Neuronal stem cell (in vitro differentiated cells): ENCODE data around the gene ATP5F1B.
"Not testable (repeated sequence)": the region's sequence is repeated elsewhere in the genome, so short reads cannot be mapped to it uniquely, and the experiment has no call there.

ENCODE experiments used
- DNase-seq: peaks from one replicate; pipeline ENCODE4 v3.0.0-alpha.2; 2013; ENCODE audit warnings: low spot score
- H2AFZ ChIP-seq: one replicate; pipeline ENCODE4 v1.6.1; 2013; ENCODE audit warnings: mild to moderate bottlenecking, low read length, inconsistent platforms
- H2AK5ac ChIP-seq: 2 replicates; pipeline ENCODE4 v1.6.1; 2013; ENCODE audit warnings: low read depth, mild to moderate bottlenecking, inconsistent platforms, low read length, moderate library complexity, mixed read lengths
- H2BK120ac ChIP-seq: 2 replicates; pipeline ENCODE4 v1.6.1; 2013; ENCODE audit warnings: low read depth, mild to moderate bottlenecking, inconsistent platforms, low read length, moderate library complexity, mixed read lengths
- H2BK12ac ChIP-seq: one replicate; pipeline ENCODE4 v1.6.1; 2013; ENCODE audit warnings: low read length, inconsistent platforms
- H2BK15ac ChIP-seq: 2 replicates; pipeline ENCODE4 v1.6.1; 2013; ENCODE audit warnings: mild to moderate bottlenecking, low read length, inconsistent platforms, mixed read lengths
- H2BK5ac ChIP-seq: one replicate; pipeline ENCODE4 v1.6.1; 2013; ENCODE audit warnings: inconsistent platforms, mild to moderate bottlenecking, low read length, moderate library complexity
- H3K14ac ChIP-seq: one replicate; pipeline ENCODE4 v1.6.1; 2013; ENCODE audit warnings: low read length, inconsistent platforms
- H3K18ac ChIP-seq: 2 replicates; pipeline ENCODE4 v1.6.1; 2013; ENCODE audit warnings: low read length, inconsistent platforms
- H3K23ac ChIP-seq: 2 replicates; pipeline ENCODE4 v1.6.1; 2013; ENCODE audit warnings: low read depth, mild to moderate bottlenecking, mixed read lengths, low read length, inconsistent platforms; ENCODE audit not compliant: poor library complexity
- H3K27ac ChIP-seq: replicated peaks from 3 replicates; pipeline ENCODE4 v1.5.1; 2013; ENCODE audit warnings: low read length, inconsistent platforms
- H3K27me3 ChIP-seq, 3 experiments: 2 replicates each; pipeline ENCODE4 v1.6.1; 2013; ENCODE audit warnings: low read length in 3 of 3, mild to moderate bottlenecking in 2 of 3, inconsistent platforms in 1 of 3, low read depth in 1 of 3, mixed read lengths in 1 of 3, moderate library complexity in 1 of 3; ENCODE audit not compliant: control insufficient read depth in 3 of 3, insufficient read depth in 3 of 3
- H3K36me3 ChIP-seq, 2 donors: replicated peaks in 1 of 2; 2 replicates each; pipeline ENCODE4 v1.6.1; 2013; ENCODE audit warnings: low read length in 2 of 2; ENCODE audit not compliant: control insufficient read depth in 2 of 2, insufficient read depth in 2 of 2
- H3K4ac ChIP-seq: 2 replicates; pipeline ENCODE4 v1.6.1; 2013; ENCODE audit warnings: inconsistent platforms, mild to moderate bottlenecking, low read length, moderate library complexity
- H3K4me1 ChIP-seq, 2 donors: 1 replicate in 1 of 2; 2 replicates in 1 of 2; pipeline ENCODE4 v1.6.1; 2013; ENCODE audit warnings: low read length in 2 of 2, low read depth in 1 of 2; ENCODE audit not compliant: control insufficient read depth in 2 of 2, insufficient read depth in 1 of 2
- H3K4me2 ChIP-seq: one replicate; pipeline ENCODE4 v1.6.1; 2013; ENCODE audit warnings: mild to moderate bottlenecking, low read length, inconsistent platforms; ENCODE audit not compliant: insufficient read depth, poor library complexity, severe bottlenecking
- H3K4me3 ChIP-seq, 2 donors: 2 replicates each; pipeline ENCODE4 v1.5.1; 2013; ENCODE audit warnings: low read length in 2 of 2, mild to moderate bottlenecking in 2 of 2, inconsistent platforms in 1 of 2, moderate library complexity in 1 of 2
- H3K79me1 ChIP-seq: one replicate; pipeline ENCODE4 v1.6.1; 2013; ENCODE audit warnings: low read depth, mild to moderate bottlenecking, inconsistent platforms, low read length, moderate library complexity
- H3K9ac ChIP-seq: one replicate; pipeline ENCODE4 v1.6.1; 2013; ENCODE audit warnings: mild to moderate bottlenecking, low read depth, low read length, inconsistent platforms; ENCODE audit not compliant: poor library complexity
- H3K9me3 ChIP-seq, 2 donors: replicated peaks in 1 of 2; 2 replicates each; pipeline versions ENCODE3 to v1.6.1; 2013; ENCODE audit warnings: low read length in 2 of 2, mild to moderate bottlenecking in 2 of 2, inconsistent platforms in 1 of 2, low read depth in 1 of 2, mixed read lengths in 1 of 2, moderate library complexity in 1 of 2; ENCODE audit not compliant: control insufficient read depth in 2 of 2, insufficient read depth in 1 of 2
- H4K8ac ChIP-seq: one replicate; pipeline ENCODE4 v1.6.1; 2013; ENCODE audit warnings: low read depth, mild to moderate bottlenecking, inconsistent platforms, low read length, moderate library complexity
- H4K91ac ChIP-seq: one replicate; pipeline ENCODE4 v1.6.1; 2013; ENCODE audit warnings: low read length, low read depth, mild to moderate bottlenecking, inconsistent platforms; ENCODE audit not compliant: poor library complexity
- WGBS, 2 donors: extraction: QIAGEN DNeasy Blood & Tissue Kit; methylation state at CpG; one replicate each; pipeline ENCODE4 v1.1.7; 2013; ENCODE audit warnings: missing lambda C conversion rate in 2 of 2, mixed read lengths in 1 of 2; ENCODE audit not compliant: insufficient read length in 2 of 2, insufficient replicate concordance in 1 of 2; ENCODE audit errors: extremely low coverage in 2 of 2; 5-methylcytosine and 5-hydroxymethylcytosine counted together

ATP5F1B gene

GRCh38 chr12:56661560-56661959 lies 15.8 kb upstream of the ATP5F1B start:
- no peak overlapping the region for H4K8ac ChIP-seq
- H3K14ac ChIP-seq: no peak overlapping the region
- no peak overlapping the region for H3K18ac ChIP-seq
- no peak overlapping the region for H2AFZ ChIP-seq
- H3K4me2 ChIP-seq: no peak overlapping the region
- H3K4ac ChIP-seq: no peak overlapping the region
- H3K9ac ChIP-seq: no peak overlapping the region
- no peak overlapping the region for H2BK15ac ChIP-seq
- H3K4me3 ChIP-seq: no peak overlapping the region
- peaks cover 5 to 55% of the 10 kb centered on the region in 2 donors for H3K36me3 ChIP-seq
- no peak for DNase-seq
- H3K4me1 ChIP-seq: no peaks in the 10 kb centered on the region
- no peak overlapping the region for H3K23ac ChIP-seq
- WGBS, 2 donors: no CpG with 5 or more reads among the region's 7 CpGs
- no peak overlapping the region for H2BK5ac ChIP-seq
- H3K27me3 ChIP-seq: no peaks in the 10 kb centered on the region
- no peaks in the 10 kb centered on the region for H3K9me3 ChIP-seq
- H2BK120ac ChIP-seq: no peak overlapping the region
- no peak overlapping the region for H2BK12ac ChIP-seq
- H3K27ac ChIP-seq: no peak overlapping the region
- no peak overlapping the region for H2AK5ac ChIP-seq
- no peak overlapping the region for H4K91ac ChIP-seq
- peaks cover 1% of the 10 kb centered on the region for H3K79me1 ChIP-seq

GRCh38 chr12:56658921-56659320 lies 13.1 kb upstream of the ATP5F1B start:
- no peak for DNase-seq
- H3K4ac ChIP-seq: no peak overlapping the region

GRCh38 chr12:56657416-56658379 lies 11.9 kb upstream of the ATP5F1B start:
- Histone ChIP-seq H3K27me3 (no peaks in the 10 kb centered on the region), H3K79me1 (no peaks in the 10 kb centered on the region), H3K36me3 (peaks cover 0 to 17% of the 10 kb centered on the region in 2 donors), H2BK5ac (no peak overlapping the region), H2AFZ (no peak overlapping the region), H3K27ac (no peak overlapping the region), H3K18ac (no peak overlapping the region), H3K4me3 (no peak overlapping the region), H2BK120ac (no peak overlapping the region), H4K91ac (no peak overlapping the region), H3K23ac (no peak overlapping the region), H3K9ac (no peak overlapping the region), H2BK12ac (no peak overlapping the region), H3K4me2 (no peak overlapping the region), H2BK15ac (no peak overlapping the region), H2AK5ac (no peak overlapping the region), H3K4ac (no peak overlapping the region), H4K8ac (no peak overlapping the region), H3K9me3 (no peaks in the 10 kb centered on the region), H3K14ac (no peak overlapping the region), H3K4me1 (no peaks in the 10 kb centered on the region)
- DNase-seq: no peak
- WGBS, 2 donors: no CpG with 5 or more reads among the region's 7 CpGs

More at GRCh38 chr12:56658921-56659320, 13.1 kb upstream of the ATP5F1B start:
- Histone ChIP-seq H4K8ac (no peak overlapping the region), H4K91ac (no peak overlapping the region), H2BK120ac (no peak overlapping the region), H2BK12ac (no peak overlapping the region), H3K4me2 (no peak overlapping the region), H3K18ac (no peak overlapping the region), H2BK5ac (no peak overlapping the region), H3K14ac (no peak overlapping the region), H3K27me3 (no peaks in the 10 kb centered on the region), H3K79me1 (no peaks in the 10 kb centered on the region), H2BK15ac (no peak overlapping the region), H3K27ac (no peak overlapping the region), H2AFZ (no peak overlapping the region), H2AK5ac (no peak overlapping the region), H3K4me3 (no peak overlapping the region), H3K4me1 (no peaks in the 10 kb centered on the region), H3K9ac (no peak overlapping the region), H3K9me3 (no peaks in the 10 kb centered on the region), H3K23ac (no peak overlapping the region), H3K36me3 (peaks cover 0 to 29% of the 10 kb centered on the region in 2 donors)
- no CpG with 5 or more reads among the region's 1 CpG for WGBS, 2 donors

- H2BK120ac ChIP-seq, H3K79me1 ChIP-seq, H2BK15ac ChIP-seq, H3K9me3 ChIP-seq, H3K36me3 ChIP-seq, H2AFZ ChIP-seq, H3K4ac ChIP-seq, H3K9ac ChIP-seq, H3K18ac ChIP-seq, H2BK5ac ChIP-seq, H3K23ac ChIP-seq, H3K4me1 ChIP-seq, H4K8ac ChIP-seq, H3K4me2 ChIP-seq, H2BK12ac ChIP-seq, H3K4me3 ChIP-seq, H4K91ac ChIP-seq, DNase-seq, H2AK5ac ChIP-seq, H3K14ac ChIP-seq, H3K27me3 ChIP-seq, H3K27ac ChIP-seq: not testable (repeated sequence)
- WGBS, 2 donors: no CpG with 5 or more reads among the region's 5 CpGs
Observed at GRCh38 chr12:56653781-56654180, 8.0 kb upstream of the ATP5F1B start.
